Fibroblast of lung (primary cell): ENCODE results near the gene CAPNS1. TPM values are rescaled to one million over a fixed set of nuclear protein-coding genes. Genes with fewer than 3 reads are reported as not detected.

Experiments used
- DNase-seq, 2 donors: peaks; one replicate each; pipeline versions ENCODE4 v3.0.0 to v3.0.0-alpha.2; 2010; ENCODE audit warnings: low read depth in 2 of 2
- H2AFZ ChIP-seq: 2 replicates; pipeline ENCODE4 v1.5.1; 2012; ENCODE audit warnings: low read length, control low read depth, inconsistent platforms
- H3K27ac ChIP-seq: 2 replicates; pipeline ENCODE4 v1.5.1; 2011; ENCODE audit warnings: low read length, control low read depth; ENCODE audit not compliant: insufficient read depth
- H3K27me3 ChIP-seq: 2 replicates; pipeline ENCODE4 v1.5.1; 2011; ENCODE audit warnings: mild to moderate bottlenecking, low read length; ENCODE audit not compliant: control insufficient read depth, insufficient read depth
- H3K36me3 ChIP-seq: 2 replicates; pipeline ENCODE4 v1.5.1; 2011; ENCODE audit warnings: low read length; ENCODE audit not compliant: control insufficient read depth, insufficient read depth
- H3K4me1 ChIP-seq: 2 replicates; pipeline ENCODE4 v1.5.1; 2011; ENCODE audit warnings: low read length; ENCODE audit not compliant: control insufficient read depth, insufficient read depth; ENCODE audit errors: extremely low read depth
- H3K4me2 ChIP-seq: 2 replicates; pipeline ENCODE4 v1.5.1; 2011; ENCODE audit warnings: low read length, control low read depth; ENCODE audit not compliant: insufficient read depth; ENCODE audit errors: extremely low read depth
- H3K4me3 ChIP-seq, 4 experiments: fragments of 200-600 bp in 1 of 4; sonication (generic) in 1 of 4; replicated peaks in 1 of 4; 2 replicates each; pipeline ENCODE4 v1.5.1; 2011 to 2016; ENCODE audit warnings: low read length in 4 of 4, low read depth in 3 of 4, mild to moderate bottlenecking in 3 of 4, control low read depth in 2 of 4, inconsistent platforms in 1 of 4, mixed read lengths in 1 of 4; ENCODE audit not compliant: insufficient read depth in 1 of 4; ENCODE audit errors: control extremely low read depth in 1 of 4
- H3K79me2 ChIP-seq: 2 replicates; pipeline ENCODE4 v1.5.1; 2012; ENCODE audit warnings: mild to moderate bottlenecking, low read length, inconsistent platforms; ENCODE audit not compliant: control insufficient read depth, insufficient read depth
- H3K9ac ChIP-seq: 2 replicates; pipeline ENCODE4 v1.5.1; 2011; ENCODE audit warnings: mild to moderate bottlenecking, low read length, control low read depth; ENCODE audit not compliant: insufficient read depth
- H3K9me3 ChIP-seq: 2 replicates; pipeline ENCODE4 v1.5.1; 2012; ENCODE audit warnings: low read depth, low read length; ENCODE audit not compliant: control insufficient read depth, insufficient read depth
- H4K20me1 ChIP-seq: 2 replicates; pipeline ENCODE4 v1.5.1; 2011; ENCODE audit warnings: low read length; ENCODE audit not compliant: control insufficient read depth, insufficient read depth; ENCODE audit errors: extremely low read depth
- CTCF ChIP-seq, 2 donors: IDR thresholded peaks in 1 of 2; conservative IDR thresholded peaks in 1 of 2; 1 replicate in 1 of 2; 2 replicates in 1 of 2; pipeline ENCODE4 v1.5.1; 2011 to 2012; ENCODE audit warnings: low read length in 2 of 2, control low read depth in 1 of 2, inconsistent platforms in 1 of 2, low read depth in 1 of 2, mild to moderate bottlenecking in 1 of 2
- EZH2 ChIP-seq: IDR thresholded peaks from 2 replicates; pipeline ENCODE4 v1.5.1; 2012; ENCODE audit warnings: low read length, control low read depth, mild to moderate bottlenecking; ENCODE audit errors: missing control alignments
- polyA plus RNA-seq, 2 donors: library from polyadenylated mRNA; depleted of rRNA in 1 of 2; stranded (reverse) in 1 of 2; unstranded in 1 of 2; fragments of >200 nt; gene quantifications; 2 replicates each; pipeline ENCODE4 v1.2.1, GENCODE V29; 2011 to 2012; ENCODE audit warnings: missing spikeins in 1 of 2
- total RNA-seq: library from RNA; depleted of rRNA; stranded (reverse); fragments of >200 nt; gene quantifications from 2 replicates; pipeline ENCODE4 v1.2.1, GENCODE V29; 2014

The CAPNS1 gene
- total and polyA plus RNA-seq, 2 donors (not counting 1 experiment from before 2014, with no cell fraction given) = 466 to 1,189 TPM

DNA sequence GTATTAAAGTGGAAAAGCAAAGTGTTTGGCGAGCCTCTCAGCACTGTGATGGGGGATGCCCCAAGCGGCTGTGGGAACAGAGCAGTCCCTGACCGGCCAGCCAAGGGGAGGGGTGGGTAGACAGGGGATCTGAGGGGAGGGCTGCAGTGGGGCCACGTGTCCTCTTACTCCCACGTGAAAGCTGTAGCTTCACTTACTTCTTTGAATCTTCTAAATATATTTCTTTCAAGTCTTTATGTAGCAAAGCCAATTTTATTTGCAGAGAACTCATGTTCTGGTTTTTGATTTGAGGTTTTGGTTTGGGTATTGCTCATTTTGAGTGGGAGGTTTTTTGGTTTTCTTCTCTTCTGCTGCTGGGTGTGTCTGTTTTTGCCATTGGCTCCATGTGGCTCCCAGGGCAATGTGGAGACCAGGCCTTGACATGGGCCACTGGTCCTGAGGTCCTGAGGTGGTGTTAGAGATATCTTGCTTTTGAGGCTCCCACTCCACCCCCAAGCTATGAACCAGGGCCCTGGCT lies 46.7 kb upstream of the CAPNS1 start:
- no peaks in the 10 kb centered on the region for H3K27me3 ChIP-seq
- TF ChIP-seq CTCF (conservative IDR thresholded peaks at IDR 0.05 in 1 of 2, IDR thresholded peaks at IDR 0.05 in 1 of 2; ENCODE audit: low read depth in 1 of 2, low read length in 2 of 2) (no peak), EZH2 (no peak)
- H4K20me1 ChIP-seq = no peaks in the 10 kb centered on the region
- H3K79me2 ChIP-seq = no peaks in the 10 kb centered on the region
- no peaks in the 10 kb centered on the region for H3K4me1 ChIP-seq
- no peak overlapping the region for H3K4me3 ChIP-seq
- no peak overlapping the region for H3K27ac ChIP-seq
- no peak overlapping the region for H3K4me2 ChIP-seq
- H3K9ac ChIP-seq = no peak overlapping the region
- no peaks in the 10 kb centered on the region for H3K9me3 ChIP-seq
- DNase-seq = no peak
- H2AFZ ChIP-seq = no peak overlapping the region
- peaks cover 8% of the 10 kb centered on the region for H3K36me3 ChIP-seq

DNA sequence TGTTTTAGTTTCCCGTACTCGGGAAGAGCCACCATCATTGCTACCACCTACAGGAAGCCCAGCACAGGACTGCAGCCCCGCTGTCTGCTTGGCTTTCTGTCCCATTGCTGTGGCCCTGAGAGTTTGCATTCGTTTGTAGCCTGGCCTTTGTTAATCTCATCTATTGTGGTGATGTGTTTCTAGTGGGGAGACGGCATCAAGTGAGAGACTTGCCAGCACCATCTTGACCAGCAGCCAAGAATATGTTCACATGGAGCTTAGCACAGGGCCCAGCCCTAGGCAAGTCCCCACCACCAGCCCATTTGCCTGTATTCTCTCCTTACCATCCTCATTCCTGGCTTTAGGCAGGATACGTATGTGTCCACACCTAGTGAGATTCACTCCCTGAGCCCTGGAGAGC lies 46.2 kb upstream of the CAPNS1 start:
- Histone ChIP-seq H3K36me3 (peaks cover 8% of the 10 kb centered on the region), H3K79me2 (no peaks in the 10 kb centered on the region), H3K4me2 (no peak overlapping the region), H3K27ac (no peak overlapping the region), H3K4me3 (no peak overlapping the region), H3K9ac (no peak overlapping the region), H3K4me1 (no peaks in the 10 kb centered on the region), H4K20me1 (no peaks in the 10 kb centered on the region), H3K9me3 (no peaks in the 10 kb centered on the region), H3K27me3 (no peaks in the 10 kb centered on the region), H2AFZ (no peak overlapping the region)
- TF ChIP-seq EZH2 (no peak), CTCF (conservative IDR thresholded peaks at IDR 0.05 in 1 of 2, IDR thresholded peaks at IDR 0.05 in 1 of 2; ENCODE audit: low read depth in 1 of 2, low read length in 2 of 2) (no peak)
- peak in 1 of 2 donors; percentile 15 for DNase-seq

GRCh38 chr19:36097036-36097435 lies 42.8 kb upstream of the CAPNS1 start:
- Histone ChIP-seq H3K4me3 (no peak overlapping the region), H3K9ac (no peak overlapping the region), H3K4me1 (no peaks in the 10 kb centered on the region), H3K9me3 (no peaks in the 10 kb centered on the region), H2AFZ (no peak overlapping the region), H3K36me3 (peaks cover 12% of the 10 kb centered on the region), H3K4me2 (no peak overlapping the region), H3K79me2 (no peaks in the 10 kb centered on the region), H3K27me3 (no peaks in the 10 kb centered on the region), H3K27ac (no peak overlapping the region), H4K20me1 (no peaks in the 10 kb centered on the region)
- no peak for DNase-seq
- no peak for TF ChIP-seq CTCF (conservative IDR thresholded peaks at IDR 0.05 in 1 of 2, IDR thresholded peaks at IDR 0.05 in 1 of 2; ENCODE audit: low read depth in 1 of 2, low read length in 2 of 2)
- no peak for TF ChIP-seq EZH2
